Mesenchymal stem cell (in vitro differentiated cells and primary cell): ENCODE results near the gene PRPS1.
A peak's percentile ranks its signal among the peaks of the same experiment; 100 is the strongest.

Experiments
- DNase-seq: peaks from one replicate; pipeline ENCODE4 v3.0.0-alpha.2; 2013
- H2AFZ ChIP-seq: one replicate; pipeline ENCODE4 v1.6.1; 2013; ENCODE audit warnings: low read depth, mild to moderate bottlenecking, control low read depth, inconsistent platforms, low read length, moderate library complexity
- H2AK5ac ChIP-seq: 2 replicates; pipeline ENCODE4 v1.6.1; 2013; ENCODE audit warnings: low read length, moderate library complexity, mild to moderate bottlenecking, inconsistent platforms; ENCODE audit not compliant: severe bottlenecking
- H2BK120ac ChIP-seq: one replicate; pipeline ENCODE4 v1.6.1; 2013; ENCODE audit warnings: low read depth, mild to moderate bottlenecking, inconsistent platforms, low read length, moderate library complexity
- H2BK12ac ChIP-seq, 2 experiments: one replicate each; pipeline ENCODE4 v1.6.1; 2013; ENCODE audit warnings: inconsistent platforms in 2 of 2, low read length in 2 of 2, mild to moderate bottlenecking in 2 of 2, moderate library complexity in 2 of 2, control low read depth in 1 of 2
- H2BK15ac ChIP-seq: one replicate; pipeline ENCODE4 v1.6.1; 2013; ENCODE audit warnings: mild to moderate bottlenecking, low read depth, inconsistent platforms; ENCODE audit not compliant: poor library complexity, severe bottlenecking
- H2BK5ac ChIP-seq: 2 replicates; pipeline ENCODE4 v1.6.1; 2013; ENCODE audit warnings: low read depth, mild to moderate bottlenecking, low read length, control low read depth, inconsistent platforms; ENCODE audit not compliant: poor library complexity, severe bottlenecking
- H3K14ac ChIP-seq, 2 experiments: one replicate each; pipeline ENCODE4 v1.6.1; 2013; ENCODE audit warnings: inconsistent platforms in 2 of 2, low read length in 2 of 2, control low read depth in 1 of 2, mild to moderate bottlenecking in 1 of 2, moderate library complexity in 1 of 2
- H3K18ac ChIP-seq, 2 experiments: one replicate each; pipeline ENCODE4 v1.6.1; 2013; ENCODE audit warnings: inconsistent platforms in 2 of 2, low read length in 2 of 2, control low read depth in 1 of 2, low read depth in 1 of 2, mild to moderate bottlenecking in 1 of 2
- H3K23ac ChIP-seq, 2 experiments: one replicate each; pipeline ENCODE4 v1.6.1; 2013; ENCODE audit warnings: inconsistent platforms in 2 of 2, low read length in 2 of 2, mild to moderate bottlenecking in 2 of 2, moderate library complexity in 2 of 2, control low read depth in 1 of 2
- H3K27ac ChIP-seq: 2 replicates; pipeline ENCODE4 v1.5.1; 2013; ENCODE audit warnings: mild to moderate bottlenecking, moderate library complexity, low read length, control low read depth, inconsistent platforms; ENCODE audit not compliant: poor library complexity, severe bottlenecking
- H3K27me3 ChIP-seq, 2 experiments: 2 replicates each; pipeline versions ENCODE4 v1.6.1 to v1.7.0; 2013; ENCODE audit warnings: low read length in 2 of 2, mild to moderate bottlenecking in 2 of 2, moderate library complexity in 2 of 2, control low read depth in 1 of 2, inconsistent platforms in 1 of 2; ENCODE audit not compliant: control insufficient read depth in 1 of 2, insufficient read depth in 1 of 2
- H3K36me3 ChIP-seq, 2 experiments: 2 replicates each; pipeline versions ENCODE4 v1.6.1 to v1.7.0; 2013; ENCODE audit warnings: low read length in 2 of 2, control low read depth in 1 of 2, inconsistent platforms in 1 of 2, low read depth in 1 of 2, mild to moderate bottlenecking in 1 of 2; ENCODE audit not compliant: insufficient read depth in 2 of 2, control insufficient read depth in 1 of 2
- H3K4ac ChIP-seq, 2 experiments: one replicate each; pipeline ENCODE4 v1.6.1; 2013; ENCODE audit warnings: inconsistent platforms in 2 of 2, low read length in 2 of 2, mild to moderate bottlenecking in 2 of 2, moderate library complexity in 2 of 2, control low read depth in 1 of 2, low read depth in 1 of 2
- H3K4me1 ChIP-seq: 2 replicates; pipeline ENCODE4 v1.6.1; 2013; ENCODE audit warnings: low read depth, low read length, control low read depth; ENCODE audit not compliant: control insufficient read depth, insufficient read depth
- H3K4me2 ChIP-seq: 2 replicates; pipeline ENCODE4 v1.6.1; 2013; ENCODE audit warnings: low read length, mild to moderate bottlenecking, inconsistent platforms; ENCODE audit not compliant: poor library complexity, severe bottlenecking
- H3K4me3 ChIP-seq, 2 experiments: 2 replicates each; pipeline versions ENCODE4 v1.5.1 to v1.7.0; 2013; ENCODE audit warnings: low read length in 2 of 2, mild to moderate bottlenecking in 2 of 2, control low read depth in 1 of 2, low read depth in 1 of 2; ENCODE audit not compliant: insufficient read depth in 1 of 2
- H3K79me1 ChIP-seq: replicated peaks from 2 replicates; pipeline ENCODE4 v1.6.1; 2013; ENCODE audit warnings: mild to moderate bottlenecking, control low read depth, low read length, inconsistent platforms; ENCODE audit not compliant: poor library complexity, severe bottlenecking
- H3K9ac ChIP-seq: 2 replicates; pipeline ENCODE4 v1.7.0; 2013; ENCODE audit warnings: mild to moderate bottlenecking, low read length, moderate library complexity
- H3K9me3 ChIP-seq: 2 replicates; pipeline ENCODE4 v1.7.0; 2013; ENCODE audit warnings: mild to moderate bottlenecking, low read length; ENCODE audit not compliant: control insufficient read depth
- H4K8ac ChIP-seq: one replicate; pipeline ENCODE4 v1.6.1; 2013; ENCODE audit warnings: inconsistent platforms, mild to moderate bottlenecking, low read length, moderate library complexity
- H4K91ac ChIP-seq: one replicate; pipeline ENCODE4 v1.6.1; 2013; ENCODE audit warnings: mild to moderate bottlenecking, low read length, inconsistent platforms
- WGBS: methylation state at CpG from one replicate; pipeline ENCODE4 v1.1.7; 2013; ENCODE audit warnings: mixed read lengths; 5-methylcytosine and 5-hydroxymethylcytosine counted together

The PRPS1 gene

DNA sequence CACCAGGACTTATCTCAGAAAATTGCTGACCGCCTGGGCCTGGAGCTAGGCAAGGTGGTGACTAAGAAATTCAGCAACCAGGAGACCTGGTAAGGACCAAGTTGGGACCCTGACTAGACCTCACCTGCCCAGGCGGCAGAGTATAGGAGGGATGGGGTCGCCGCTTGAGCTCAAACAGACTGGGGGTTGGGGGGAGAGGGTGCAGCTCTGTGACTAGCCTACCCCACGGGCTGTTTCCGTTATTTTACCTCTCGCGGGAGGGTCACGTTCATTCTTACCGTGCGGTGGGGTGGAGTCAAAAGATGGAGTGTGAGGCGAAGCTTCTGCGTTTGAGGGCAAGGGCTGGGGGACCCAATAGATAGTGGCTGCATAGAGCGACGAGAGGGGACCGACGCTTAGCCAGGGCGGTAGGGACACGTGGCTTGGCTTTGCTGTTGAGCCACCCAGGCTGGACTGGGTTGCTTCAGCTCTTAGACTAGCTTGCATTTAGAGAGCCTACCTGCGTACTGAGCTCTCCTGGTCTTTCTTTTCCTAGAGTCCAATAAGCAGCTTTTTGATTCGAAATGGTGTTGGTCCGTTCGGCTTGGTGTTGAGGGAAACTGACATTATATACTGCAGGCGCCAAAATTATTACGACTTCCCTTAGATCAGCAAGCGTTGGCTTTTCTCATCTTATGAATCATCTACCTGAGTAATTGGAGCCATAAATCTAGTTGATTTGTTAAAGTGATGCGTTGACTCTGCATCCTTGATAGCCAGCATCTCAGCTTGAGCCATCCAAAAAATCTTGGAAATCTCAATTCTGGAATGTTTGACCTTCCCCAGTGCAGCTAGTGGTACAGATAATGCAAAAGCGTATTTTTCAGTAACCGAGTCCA lies 591 bp downstream of the PRPS1 start:
- H3K14ac ChIP-seq, result no peak overlapping the region
- H2BK5ac ChIP-seq, result peak overlapping the region; percentile 31
- H4K8ac ChIP-seq, result no peak overlapping the region
- H3K4me1 ChIP-seq, result no peaks in the 10 kb centered on the region
- H2BK12ac ChIP-seq, result no peak overlapping the region
- peak overlapping the region; percentile 82 to 90 for H3K4me3 ChIP-seq
- peak overlapping the region; percentile 18 to 33 for H3K18ac ChIP-seq
- H2AFZ ChIP-seq, result peak overlapping the region; percentile 85
- H3K4ac ChIP-seq, result peak overlapping the region in 1 of 2 experiments; percentile 28
- H3K23ac ChIP-seq, result no peak overlapping the region
- H4K91ac ChIP-seq, result no peak overlapping the region
- peak overlapping the region; percentile 78 for H3K4me2 ChIP-seq
- peak; percentile 39 for DNase-seq
- H2BK120ac ChIP-seq, result no peak overlapping the region
- 0% methylated on average over 21 of the region's 29 CpGs for WGBS
- no peaks in the 10 kb centered on the region for H3K79me1 ChIP-seq
- H2BK15ac ChIP-seq, result no peak overlapping the region
- no peaks in the 10 kb centered on the region for H3K36me3 ChIP-seq
- no peak overlapping the region for H2AK5ac ChIP-seq
- no peaks in the 10 kb centered on the region for H3K9me3 ChIP-seq
- peaks cover 0 to 14% of the 10 kb centered on the region in 2 experiments for H3K27me3 ChIP-seq
- H3K9ac ChIP-seq, result peak overlapping the region; percentile 87
- peak overlapping the region; percentile 69 for H3K27ac ChIP-seq

DNA sequence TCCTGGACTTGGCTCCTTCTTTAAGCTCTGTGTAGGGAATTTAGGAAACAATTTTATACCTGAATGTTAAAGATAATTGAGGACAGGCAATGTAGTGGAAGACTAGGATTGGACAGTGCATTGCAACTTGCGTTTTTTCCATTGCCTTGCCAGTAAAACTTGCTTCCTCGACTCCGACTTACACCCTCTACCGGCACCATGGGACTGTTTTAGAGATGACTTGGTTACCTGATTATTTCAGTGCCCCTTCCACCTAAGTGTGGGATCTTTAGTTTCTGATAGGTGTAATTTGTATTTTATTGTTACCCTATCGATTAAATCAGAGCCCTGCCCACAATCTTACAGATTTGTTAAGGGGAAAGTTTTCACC lies 1.2 kb downstream of the PRPS1 start:
- no peak overlapping the region for H3K18ac ChIP-seq
- H3K36me3 ChIP-seq, result no peaks in the 10 kb centered on the region
- no peak overlapping the region for H2AFZ ChIP-seq
- H2BK120ac ChIP-seq, result no peak overlapping the region
- peak overlapping the region; percentile 78 for H3K4me2 ChIP-seq
- peak overlapping the region; percentile 23 for H3K27ac ChIP-seq
- no peaks in the 10 kb centered on the region for H3K4me1 ChIP-seq
- H3K9ac ChIP-seq, result peak overlapping the region; percentile 87
- peaks cover 0 to 14% of the 10 kb centered on the region in 2 experiments for H3K27me3 ChIP-seq
- no peak overlapping the region for H4K8ac ChIP-seq
- no peak overlapping the region for H2BK15ac ChIP-seq
- peak; percentile 49 for DNase-seq
- no CpG with 5 or more reads among the region's 5 CpGs for WGBS
- no peak overlapping the region for H3K23ac ChIP-seq
- no peak overlapping the region for H2BK12ac ChIP-seq
- no peak overlapping the region for H2AK5ac ChIP-seq
- H4K91ac ChIP-seq, result no peak overlapping the region
- no peaks in the 10 kb centered on the region for H3K79me1 ChIP-seq
- no peak overlapping the region for H2BK5ac ChIP-seq
- no peak overlapping the region for H3K14ac ChIP-seq
- no peak overlapping the region for H3K4ac ChIP-seq
- H3K9me3 ChIP-seq, result no peaks in the 10 kb centered on the region
- peak overlapping the region in 1 of 2 experiments; percentile 90 for H3K4me3 ChIP-seq

DNA sequence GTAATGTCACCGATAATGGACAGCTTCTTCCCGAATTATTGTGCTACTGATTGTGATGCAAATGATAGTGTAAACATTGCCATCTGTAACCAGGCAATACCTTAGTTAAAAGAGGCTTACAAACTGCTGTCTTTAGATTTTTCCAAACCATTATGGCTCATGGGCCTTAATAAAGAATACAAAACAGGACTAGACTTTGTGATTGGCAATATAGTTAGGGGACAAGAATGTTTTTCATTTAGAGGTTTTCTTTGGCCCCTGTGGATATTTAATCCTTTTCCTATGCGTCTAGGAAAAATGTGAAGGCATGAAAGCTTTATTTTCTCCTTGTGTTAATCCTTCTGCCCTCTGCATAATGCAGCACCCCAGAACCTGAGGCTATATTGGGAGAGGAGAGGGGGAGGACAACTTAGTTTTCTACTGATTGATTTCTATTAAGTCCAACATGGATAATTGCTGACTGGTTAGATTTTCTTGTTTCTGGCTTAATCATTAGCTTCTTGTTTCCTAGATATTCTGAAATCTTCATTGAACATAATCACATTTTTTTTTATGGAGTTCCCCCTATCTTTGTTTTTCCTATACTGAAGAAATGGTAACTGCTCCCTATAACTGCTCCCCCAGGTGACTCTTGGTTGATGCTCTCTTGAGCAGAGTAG lies 1.9 kb downstream of the PRPS1 start:
- Histone ChIP-seq H2BK12ac (no peak overlapping the region), H4K8ac (no peak overlapping the region), H3K14ac (no peak overlapping the region), H3K4ac (no peak overlapping the region), H2AFZ (no peak overlapping the region), H3K23ac (no peak overlapping the region), H3K79me1 (no peaks in the 10 kb centered on the region), H2BK5ac (no peak overlapping the region), H3K18ac (no peak overlapping the region), H2AK5ac (no peak overlapping the region), H3K4me2 (peak overlapping the region; percentile 66), H3K27me3 (peaks cover 0 to 14% of the 10 kb centered on the region in 2 experiments), H2BK15ac (no peak overlapping the region), H3K4me1 (no peaks in the 10 kb centered on the region), H3K9ac (peak overlapping the region; percentile 87), H3K36me3 (no peaks in the 10 kb centered on the region), H2BK120ac (no peak overlapping the region), H4K91ac (no peak overlapping the region), H3K4me3 (peak overlapping the region in 1 of 2 experiments; percentile 90), H3K9me3 (no peaks in the 10 kb centered on the region), H3K27ac (no peak overlapping the region)
- no peak for DNase-seq
- WGBS, result no CpG with 5 or more reads among the region's 3 CpGs

DNA sequence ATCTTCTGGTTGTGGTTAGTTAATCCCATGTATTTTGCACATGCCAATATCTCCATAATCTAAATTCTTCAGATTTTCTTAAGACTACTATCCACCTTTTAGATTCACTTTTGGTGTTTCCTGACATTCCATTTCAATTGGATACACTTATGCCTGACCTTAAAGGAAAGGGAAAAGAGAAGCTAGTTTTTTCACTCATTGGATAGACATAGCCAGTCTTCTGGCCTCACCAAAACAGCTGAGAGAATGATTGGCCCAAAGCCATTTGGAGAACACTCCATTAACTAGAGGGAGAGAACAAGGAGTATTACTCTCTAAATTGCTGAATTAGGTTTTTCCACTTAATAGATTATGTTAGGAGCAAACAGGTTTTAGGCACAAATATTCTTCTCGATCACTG lies 4.0 kb downstream of the PRPS1 start:
- no peak overlapping the region for H3K23ac ChIP-seq
- H2BK12ac ChIP-seq, result no peak overlapping the region
- H3K4me3 ChIP-seq, result no peak overlapping the region
- H2BK120ac ChIP-seq, result no peak overlapping the region
- H2BK5ac ChIP-seq, result no peak overlapping the region
- H2AFZ ChIP-seq, result no peak overlapping the region
- no peak overlapping the region for H3K4me2 ChIP-seq
- H4K8ac ChIP-seq, result no peak overlapping the region
- H4K91ac ChIP-seq, result no peak overlapping the region
- no peak overlapping the region for H2AK5ac ChIP-seq
- H3K9ac ChIP-seq, result no peak overlapping the region
- no peak overlapping the region for H3K18ac ChIP-seq
- H2BK15ac ChIP-seq, result no peak overlapping the region
- 100% methylated on average over 1 of the region's 1 CpG for WGBS
- H3K4me1 ChIP-seq, result no peaks in the 10 kb centered on the region
- H3K4ac ChIP-seq, result no peak overlapping the region
- no peak for DNase-seq
- H3K9me3 ChIP-seq, result no peaks in the 10 kb centered on the region
- no peaks in the 10 kb centered on the region for H3K36me3 ChIP-seq
- H3K14ac ChIP-seq, result no peak overlapping the region
- peaks cover 0 to 11% of the 10 kb centered on the region in 2 experiments for H3K27me3 ChIP-seq
- no peak overlapping the region for H3K27ac ChIP-seq
- H3K79me1 ChIP-seq, result no peaks in the 10 kb centered on the region
